Inflammatory macrophage (primary cell): ENCODE measurements around the gene POU6F2.

ENCODE experiments used
- DNase-seq, 2 donors: peaks; one replicate each; pipeline ENCODE4 v3.0.0-alpha.2; 2020 to 2022

Gene POU6F2

DNA sequence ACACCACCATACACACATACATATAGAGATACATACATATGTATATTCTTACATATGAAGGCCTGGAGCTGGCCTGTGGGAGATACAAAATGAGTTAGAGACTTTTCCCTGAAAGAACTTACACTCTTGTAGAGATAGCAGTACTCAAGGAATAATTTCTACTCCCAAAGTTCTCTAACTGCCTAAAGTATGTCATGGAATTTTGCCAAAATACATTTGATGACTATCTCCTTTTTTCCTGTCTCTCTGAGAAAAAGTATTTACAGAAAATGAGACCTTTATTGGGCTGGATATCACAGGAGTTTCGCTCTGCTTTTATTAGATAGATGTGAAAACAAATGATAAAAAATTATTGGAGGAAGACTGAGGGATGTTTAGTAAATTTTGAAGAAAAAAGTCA, 220.1 kb downstream of the POU6F2 start:
- DNase-seq = no peak

DNA sequence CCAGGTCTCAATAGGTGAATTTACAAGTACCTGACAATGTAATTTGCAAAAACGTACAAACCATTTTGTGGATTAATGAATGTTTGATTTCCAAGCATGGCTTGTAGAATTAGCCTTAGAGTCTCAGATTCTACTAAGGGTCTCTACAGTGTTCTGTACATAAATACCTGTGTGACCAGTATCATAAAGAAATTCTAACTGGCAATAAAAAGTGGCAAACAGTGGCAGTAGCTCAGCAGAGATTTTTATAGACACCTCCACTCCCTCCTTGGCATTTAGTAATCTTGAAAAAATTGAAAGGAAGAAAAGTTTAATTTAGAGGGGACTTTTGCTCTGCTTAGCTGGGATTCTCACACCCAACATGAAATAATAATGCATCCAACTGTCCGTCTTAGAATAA, 220.8 kb downstream of the POU6F2 start:
- no peak for DNase-seq

DNA sequence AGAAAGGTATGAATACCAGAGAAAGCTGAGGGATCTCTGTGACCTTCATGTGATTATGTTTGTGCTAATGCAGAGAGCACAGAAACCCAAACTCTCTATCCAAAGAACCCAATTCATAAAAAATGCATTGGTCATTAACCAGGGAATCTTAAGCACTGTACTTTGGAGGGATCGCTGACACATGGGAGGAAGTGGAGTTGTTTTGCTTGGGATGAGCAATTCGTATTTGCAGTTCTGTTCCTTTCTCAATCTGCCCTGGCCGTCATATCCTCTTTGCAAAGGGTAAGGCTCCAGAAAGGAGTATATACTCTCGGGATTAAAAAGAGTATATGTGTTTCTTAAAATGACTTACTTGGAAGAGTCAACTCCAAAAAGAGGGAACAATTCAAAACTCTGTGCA, 221.3 kb downstream of the POU6F2 start:
- no peak for DNase-seq

DNA sequence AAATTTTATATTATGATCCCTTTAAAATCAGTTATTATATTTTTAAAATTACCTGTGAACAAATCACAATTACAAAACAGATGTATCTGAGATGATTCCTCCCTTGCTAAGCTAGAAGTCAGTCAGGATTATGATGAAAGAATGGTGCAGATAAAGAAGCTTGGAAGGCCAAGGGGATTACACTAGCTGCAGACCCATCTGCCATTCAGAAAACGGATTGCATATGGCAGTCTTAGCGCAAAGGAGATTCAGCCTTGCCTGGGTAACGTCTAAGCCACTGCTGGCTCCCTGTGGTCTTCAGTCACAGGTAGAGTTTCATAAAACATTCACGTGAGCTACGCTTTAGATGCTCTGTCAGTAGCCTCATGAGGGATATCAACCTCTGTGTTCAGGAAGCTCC, 222.2 kb downstream of the POU6F2 start:
- DNase-seq = no peak

DNA sequence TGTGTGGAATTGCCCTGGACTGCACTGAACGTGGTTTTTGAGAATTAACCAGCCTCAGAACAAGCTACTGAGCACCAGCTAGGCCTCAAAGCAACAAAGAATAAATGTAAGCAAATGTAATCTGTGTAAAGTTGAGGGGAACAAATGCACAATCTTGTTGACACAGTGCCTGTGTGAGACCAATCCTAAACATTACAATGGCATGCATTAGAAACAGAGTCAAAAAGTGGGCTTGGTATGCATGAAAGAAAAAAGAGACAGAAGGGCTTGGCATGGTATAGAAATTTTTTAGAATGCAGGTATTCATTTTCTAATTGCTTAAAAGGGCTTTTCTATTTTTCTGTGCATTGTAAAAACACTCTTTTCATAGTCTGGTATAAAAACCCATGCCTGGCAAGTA, 224.3 kb downstream of the POU6F2 start:
- DNase-seq = no peak

DNA sequence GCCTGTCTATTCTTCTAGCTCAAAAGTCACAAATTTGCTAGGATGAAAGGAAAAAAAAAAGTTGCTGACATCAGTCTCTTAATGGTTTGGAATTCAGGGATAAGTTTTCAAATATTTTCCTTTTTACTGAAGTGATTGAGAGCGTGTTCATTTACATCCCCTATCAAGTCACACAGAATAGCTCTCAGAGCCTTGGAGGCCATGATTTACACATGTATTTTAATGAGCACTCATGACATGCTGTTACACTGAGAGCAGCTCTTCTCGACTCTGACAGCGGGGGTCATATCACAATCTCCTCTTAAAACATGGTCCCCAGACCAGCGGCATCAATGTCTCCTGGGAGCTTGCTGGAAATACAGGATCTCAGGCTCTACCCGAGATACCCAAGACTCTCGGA, 232.7 kb downstream of the POU6F2 start:
- DNase-seq = no peak

DNA sequence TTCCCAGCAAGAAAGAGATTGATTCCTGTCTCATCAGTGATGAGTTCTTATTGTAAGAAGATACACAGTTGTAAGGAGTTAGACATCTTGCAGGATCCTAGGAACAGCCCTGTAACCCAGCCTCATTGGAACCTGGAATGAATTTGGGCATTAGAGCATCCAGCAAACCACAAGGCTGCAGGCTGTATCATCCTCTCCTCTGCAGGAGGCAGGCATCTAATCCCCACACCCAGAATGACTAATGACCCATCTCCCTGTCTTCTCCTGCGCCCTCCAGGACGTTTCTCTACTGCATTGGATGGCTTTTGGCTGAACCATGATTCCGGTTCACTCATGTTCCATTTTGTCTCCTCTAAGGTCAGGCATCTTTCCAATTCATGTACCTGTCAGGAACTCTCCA, 233.9 kb downstream of the POU6F2 start:
- no peak for DNase-seq

DNA sequence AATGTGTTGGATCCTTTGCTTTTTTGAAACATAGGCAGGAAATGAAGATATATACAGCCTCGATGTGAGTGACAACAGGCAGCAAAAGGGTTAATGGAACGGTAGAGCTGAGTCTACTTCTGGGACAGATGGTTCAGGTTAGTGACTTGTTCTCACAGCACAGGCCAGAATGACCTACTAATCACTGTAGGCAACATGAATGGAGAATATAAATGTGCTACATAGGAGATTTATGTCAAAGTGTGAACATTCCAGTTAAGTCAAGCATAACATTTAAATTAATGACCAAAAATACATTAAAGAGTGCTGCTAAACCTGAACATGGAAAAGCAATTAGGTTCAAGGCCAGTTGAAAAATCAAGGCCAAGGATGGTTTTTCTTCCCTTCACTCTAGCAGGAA, 235.2 kb downstream of the POU6F2 start:
- DNase-seq = no peak

DNA sequence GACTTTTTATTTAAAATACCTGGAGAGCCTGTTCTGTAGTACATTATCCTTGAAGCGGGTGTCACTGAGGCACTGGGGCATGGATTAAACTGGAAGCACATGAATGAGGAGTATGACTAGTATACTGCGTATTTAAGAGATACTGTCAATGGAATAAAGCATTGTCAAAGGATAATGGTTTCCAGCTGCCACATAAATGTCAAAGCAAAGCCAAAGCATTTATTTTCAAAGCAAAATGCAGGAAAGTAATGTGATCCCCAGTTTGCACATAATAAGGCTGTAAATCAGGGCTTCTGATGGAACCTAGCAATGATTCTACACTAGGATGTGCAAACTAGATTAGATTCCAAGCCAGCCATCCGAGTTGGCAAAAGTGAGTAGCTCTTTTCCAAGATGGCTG, 240.1 kb downstream of the POU6F2 start:
- DNase-seq = no peak

DNA sequence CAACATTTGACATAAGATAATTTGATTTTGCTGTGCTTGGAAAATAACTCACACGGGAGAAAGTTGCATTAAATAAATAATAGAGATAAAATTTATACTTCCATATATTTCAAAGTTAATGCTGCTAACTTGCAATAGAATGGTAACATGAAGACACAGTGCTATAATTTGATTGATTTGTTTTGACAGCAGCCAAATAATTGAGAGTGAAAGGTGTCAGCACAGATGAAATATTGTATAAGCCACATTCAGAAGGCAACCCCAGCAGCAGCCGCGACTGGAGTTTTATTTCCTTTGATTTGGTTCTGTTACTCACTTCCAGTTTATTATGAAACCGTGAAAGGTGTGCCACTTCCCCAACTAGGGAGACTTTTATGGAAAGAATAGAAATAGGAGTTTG, 242.2 kb downstream of the POU6F2 start:
- no peak for DNase-seq

DNA sequence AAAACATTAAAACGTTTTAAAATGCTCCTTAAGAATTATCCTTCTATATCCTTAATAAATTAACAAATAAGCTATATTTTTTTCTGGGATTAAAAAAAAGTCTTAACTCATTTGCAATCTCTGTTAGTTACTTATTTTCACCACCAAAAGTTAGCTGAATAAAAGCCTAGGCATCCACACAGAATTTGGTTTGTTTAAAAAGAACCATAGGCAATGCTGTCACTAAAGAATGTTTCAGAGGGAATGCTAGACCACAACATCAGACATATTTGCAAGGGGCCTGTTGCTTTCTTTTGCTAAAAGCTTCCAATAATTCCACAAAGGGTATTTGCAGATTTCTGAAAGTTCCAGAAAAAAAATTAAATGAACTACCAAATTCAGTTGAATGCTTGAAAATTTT, 244.2 kb downstream of the POU6F2 start:
- DNase-seq = no peak

DNA sequence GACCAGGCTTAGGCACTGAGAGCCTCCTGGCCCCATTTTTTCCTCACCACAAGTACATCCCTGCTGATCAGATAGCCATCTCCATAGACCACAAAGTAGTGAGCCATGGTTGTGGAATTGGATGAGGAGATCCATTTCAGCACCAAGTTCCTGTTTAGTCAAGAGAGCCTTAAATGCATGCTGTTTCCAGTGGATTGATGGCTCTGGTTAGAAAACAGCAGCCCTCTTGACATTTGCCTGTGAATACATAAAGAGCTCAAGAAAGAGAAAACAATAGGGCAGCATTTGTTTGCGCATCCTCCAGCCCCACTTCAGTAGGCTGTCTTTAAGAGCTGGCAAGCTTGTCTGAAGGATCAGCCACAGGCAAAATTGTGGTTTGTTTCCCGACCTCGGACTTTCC, 251.2 kb downstream of the POU6F2 start:
- no peak for DNase-seq

DNA sequence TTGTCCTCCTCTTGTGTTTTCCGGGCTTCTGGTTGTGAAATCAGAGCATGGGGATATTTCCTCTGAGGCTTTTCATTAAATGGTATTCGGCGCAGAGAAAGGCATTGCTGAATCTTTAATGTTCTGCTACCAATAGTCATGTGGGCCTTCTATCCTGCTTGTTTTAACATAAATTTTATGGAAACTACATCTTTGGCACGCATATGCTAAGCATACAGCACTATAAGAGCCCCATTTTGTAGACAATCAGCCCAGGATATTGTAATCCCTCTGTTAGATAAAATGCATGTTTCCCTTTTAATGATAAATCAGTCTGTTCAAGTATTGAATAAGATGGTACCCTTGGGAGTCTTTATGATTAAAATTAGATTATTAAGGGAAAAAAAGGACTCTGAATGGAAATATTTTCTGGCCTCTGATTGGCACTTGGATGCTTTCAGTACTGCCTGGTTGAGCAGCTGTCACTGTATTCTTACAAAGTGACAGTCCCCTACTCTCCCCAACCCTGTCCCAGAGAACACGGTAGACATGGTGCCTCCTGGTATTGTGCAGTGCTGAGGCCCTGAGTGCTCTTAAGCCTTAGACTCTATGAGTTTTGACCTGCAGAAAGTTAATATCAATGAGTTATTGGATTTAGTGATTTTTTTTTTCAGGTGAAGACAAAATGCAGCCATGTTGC, 256.3 kb downstream of the POU6F2 start:
- DNase-seq = no peak

DNA sequence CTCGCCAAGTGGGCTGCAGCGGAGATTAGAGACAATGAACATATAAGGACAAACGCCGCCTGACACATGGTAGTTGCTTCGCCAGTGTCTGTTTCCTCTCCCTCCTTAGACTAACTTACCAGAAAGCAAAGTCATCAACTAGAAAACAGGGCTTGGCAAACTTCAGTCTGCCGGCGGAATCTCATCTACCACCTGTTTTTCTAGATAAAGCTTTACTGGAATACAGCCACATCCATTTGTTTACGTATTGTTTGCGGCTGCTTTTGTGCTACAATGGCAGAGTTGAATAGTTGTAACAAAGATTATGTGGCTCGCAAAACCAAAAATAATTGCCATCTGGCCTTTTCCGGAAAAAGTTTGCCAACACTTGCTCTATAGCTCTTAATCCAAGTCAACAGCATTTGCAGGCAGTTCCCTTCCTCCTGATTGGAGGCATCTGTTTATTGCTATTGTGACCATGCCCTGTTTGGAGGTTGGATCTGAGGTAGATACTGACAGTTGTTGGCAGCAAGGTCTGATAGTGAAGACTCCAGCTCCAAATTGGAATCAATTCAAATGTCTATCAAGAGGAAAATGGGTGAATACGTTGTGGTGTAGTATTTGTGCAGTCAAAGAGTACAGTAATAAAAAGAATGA, 260.6 kb downstream of the POU6F2 start:
- no peak for DNase-seq

DNA sequence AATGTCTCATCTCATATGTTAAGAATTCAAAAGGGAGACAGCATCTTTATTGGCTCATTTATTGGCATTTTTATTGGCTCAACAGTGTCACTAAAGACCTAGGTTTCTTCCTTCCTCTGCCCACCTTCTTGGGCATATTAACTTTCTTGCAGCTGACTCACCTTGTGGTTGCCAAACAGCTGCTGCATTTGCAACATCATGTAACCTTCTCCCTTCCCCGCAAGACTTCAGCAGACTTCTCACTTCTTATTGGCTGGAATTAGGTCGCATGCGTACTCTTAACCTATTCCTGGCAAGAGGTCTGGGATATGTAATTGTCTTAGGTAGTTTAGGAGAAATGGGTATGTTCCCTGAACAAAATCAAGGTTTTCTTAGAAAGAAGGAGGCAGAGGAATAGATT, 263.2 kb downstream of the POU6F2 start:
- DNase-seq = no peak

DNA sequence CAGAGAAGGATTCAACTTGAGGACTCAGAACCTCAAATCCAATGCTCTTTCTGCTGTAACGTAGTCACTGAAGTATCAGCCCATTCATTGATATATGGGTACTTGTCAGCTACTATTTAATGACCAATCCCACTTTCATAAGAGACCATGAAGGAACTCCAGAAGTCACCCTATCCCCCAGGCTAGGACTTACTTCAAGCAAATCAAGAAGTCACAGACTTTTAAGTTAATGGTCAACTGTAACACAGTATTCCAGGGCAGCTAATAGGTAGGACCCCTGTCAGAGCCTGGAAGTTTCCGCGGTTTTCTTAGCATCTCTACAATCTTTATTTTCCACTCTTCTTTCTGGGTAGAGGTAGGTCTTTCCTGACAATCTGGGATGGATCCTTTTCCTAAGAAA, 269.9 kb downstream of the POU6F2 start:
- no peak for DNase-seq

DNA sequence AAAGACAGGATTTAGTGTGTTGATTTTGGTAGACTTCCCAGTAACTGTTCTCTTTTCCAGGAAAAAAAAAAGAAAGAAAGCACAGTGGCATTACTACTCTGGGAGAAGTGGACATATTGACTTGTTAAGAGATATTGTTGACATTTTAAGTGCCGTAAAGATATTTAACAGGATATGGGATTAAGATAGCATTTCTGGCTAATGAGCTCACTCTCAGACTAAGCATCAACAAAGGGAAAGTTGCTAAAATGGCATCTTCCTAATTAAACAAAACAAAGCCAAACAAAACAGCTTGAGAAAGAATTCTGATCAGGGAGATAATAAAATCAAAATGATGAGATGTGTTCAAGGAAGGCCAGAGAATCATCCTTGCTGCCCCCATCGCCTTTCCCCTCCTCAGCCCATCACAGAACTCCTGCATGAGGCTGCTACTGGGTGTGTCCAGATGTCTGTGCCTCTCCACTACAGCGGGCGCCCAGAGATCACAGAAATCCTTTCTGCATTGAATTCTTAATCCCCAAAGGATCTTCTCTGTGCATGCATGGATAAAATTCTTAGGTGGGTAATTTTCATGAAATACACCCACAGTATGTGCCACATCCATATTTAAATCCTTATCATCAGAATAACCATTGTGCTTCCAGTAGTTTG, 270.5 kb downstream of the POU6F2 start:
- no peak for DNase-seq

DNA sequence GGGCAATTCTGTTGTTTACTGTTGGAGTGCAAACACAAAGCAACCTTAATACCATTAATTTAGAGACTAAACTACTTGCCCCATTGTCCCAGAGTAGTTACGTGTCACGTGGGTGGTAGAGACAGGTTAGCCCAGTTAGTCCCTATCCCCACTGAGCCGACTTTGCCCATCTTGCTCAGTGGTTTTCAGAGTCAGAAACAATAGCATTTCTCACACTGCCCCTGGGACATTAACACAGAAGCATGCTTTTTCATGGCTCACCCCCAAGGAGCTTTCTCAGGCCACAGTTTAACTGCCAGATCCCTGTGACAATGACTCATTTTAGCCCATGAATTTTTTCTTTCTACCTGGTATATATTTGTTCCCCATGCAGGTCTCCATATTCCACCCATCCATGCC, 271.0 kb downstream of the POU6F2 start:
- DNase-seq = no peak

DNA sequence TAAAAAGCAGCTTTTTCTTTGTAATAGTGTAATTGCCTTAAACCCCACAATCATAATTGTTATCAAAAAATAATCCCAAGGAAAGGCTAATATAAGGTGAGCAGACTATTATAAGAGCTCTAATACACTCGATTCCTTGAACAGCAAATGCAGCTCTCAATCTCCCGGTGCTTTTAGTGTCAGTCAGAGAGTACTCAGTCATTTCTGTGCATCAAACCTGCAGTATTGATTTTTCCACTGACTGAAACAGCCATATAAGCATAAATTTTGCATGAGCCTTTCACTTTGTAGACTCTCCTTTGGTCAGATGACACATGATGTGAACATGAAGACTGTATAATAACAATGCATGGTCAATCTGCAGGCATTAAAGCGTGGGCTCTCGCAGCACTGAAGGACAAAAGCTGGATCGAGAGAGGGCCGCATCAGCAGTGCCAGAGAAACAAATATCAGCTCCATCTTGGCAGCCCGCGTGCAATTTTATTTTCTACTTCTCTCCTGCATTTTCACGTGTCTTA, 272.0 kb downstream of the POU6F2 start:
- DNase-seq = no peak

DNA sequence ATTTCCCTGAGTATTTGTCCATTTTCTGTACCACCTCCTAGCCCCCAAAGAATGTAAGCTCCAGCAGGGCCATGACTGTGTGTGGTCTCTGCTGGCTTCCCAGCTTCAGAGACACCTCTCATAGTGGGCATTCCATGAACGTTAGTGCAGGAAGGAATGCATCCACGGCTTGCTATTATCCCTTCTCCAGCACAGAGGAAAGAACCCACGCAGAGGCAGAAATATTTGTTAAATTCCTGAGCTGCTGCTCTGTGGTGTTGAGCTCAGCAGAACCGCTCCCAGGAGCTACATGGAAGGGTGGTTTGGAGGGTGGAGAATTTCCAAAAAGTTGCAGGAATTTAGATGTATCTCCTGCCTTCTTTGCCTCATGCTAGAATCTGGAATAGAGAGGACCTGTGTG, 275.2 kb downstream of the POU6F2 start:
- DNase-seq = no peak

DNA sequence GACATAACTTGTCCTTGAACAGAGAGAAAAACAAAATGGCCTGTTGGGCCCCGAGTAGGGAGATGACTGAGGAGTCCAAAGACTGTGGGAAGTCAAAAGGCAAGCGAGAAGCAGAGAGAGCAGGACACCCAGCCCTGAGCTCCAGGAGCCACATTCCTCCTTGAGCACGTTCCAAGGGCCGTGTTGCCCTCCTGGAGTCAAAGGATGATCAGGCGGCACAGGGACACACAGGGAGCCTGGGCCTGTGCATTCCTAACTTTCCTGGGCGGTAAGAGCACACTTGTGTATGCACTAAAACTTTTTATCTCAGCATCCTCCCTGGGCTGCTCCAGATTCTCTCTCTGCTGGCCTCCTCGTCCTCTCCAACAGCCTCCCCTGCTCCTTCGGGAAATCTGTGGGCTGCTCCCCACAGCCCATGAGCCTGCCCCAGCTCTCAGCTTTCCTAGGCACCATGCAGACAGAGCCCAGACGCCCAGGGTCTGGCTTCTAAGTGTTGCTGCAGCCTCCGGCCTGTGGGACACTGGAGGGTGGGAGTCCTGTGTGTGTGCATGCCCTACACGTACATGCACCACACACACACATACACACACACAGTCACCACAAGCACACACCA, 281.8 kb downstream of the POU6F2 start:
- no peak for DNase-seq

DNA sequence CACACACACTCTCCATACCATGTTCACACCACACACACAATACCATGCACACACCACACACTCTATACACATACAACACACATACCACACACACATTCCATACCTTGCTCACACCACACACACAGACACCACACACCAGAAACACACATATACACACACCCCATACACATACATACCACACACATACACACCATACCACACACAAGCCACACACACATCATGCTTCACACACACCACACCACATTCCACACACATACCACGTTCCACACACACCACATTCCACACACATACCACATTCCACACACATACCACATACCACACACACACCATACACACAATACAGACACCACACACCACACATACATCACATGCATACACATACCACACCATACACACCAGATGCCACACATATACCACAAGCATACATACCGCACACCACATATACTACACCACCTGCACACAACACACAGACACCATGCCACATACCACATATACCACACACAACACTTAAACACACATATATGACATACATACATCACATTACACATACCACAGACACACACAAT, 282.7 kb downstream of the POU6F2 start:
- DNase-seq = no peak

DNA sequence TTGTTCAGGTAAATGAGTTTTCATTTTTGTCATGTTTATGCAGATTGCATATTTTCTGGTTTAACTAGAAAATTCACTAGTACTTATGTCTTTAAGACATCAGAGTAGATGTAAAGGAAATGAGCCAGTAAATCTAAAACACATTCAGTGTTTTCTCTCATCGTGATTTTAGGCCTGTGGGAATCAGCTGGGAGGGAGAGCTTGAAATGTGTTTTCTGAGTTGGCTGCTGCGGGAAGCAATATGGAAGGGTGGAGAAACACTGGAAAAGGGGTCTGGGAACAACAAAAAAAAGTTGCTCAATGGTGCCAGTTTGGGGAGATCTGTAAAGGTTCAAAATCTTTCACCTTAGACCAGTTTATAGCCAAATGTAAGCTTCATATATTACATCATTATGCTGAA, 284.1 kb downstream of the POU6F2 start:
- DNase-seq = no peak
